Activated CD8-positive, alpha-beta T cell treated with anti-CD3 and anti-CD28 coated beads for 36 hours (primary cell): ENCODE data around the gene MAST4. TPM values are rescaled to one million over a fixed set of nuclear protein-coding genes. Genes with fewer than 3 reads are reported as not detected.
A peak's percentile ranks its signal among the peaks of the same experiment; 100 is the strongest.

Source experiments
- ATAC-seq: fragments of 200-7000 bp; cut with Tn5 transposase; one replicate; pipeline ENCODE4 v1.10.0; 2021; ENCODE audit warnings: mild to moderate bottlenecking, moderate library complexity
- CTCF ChIA-PET: fragments of 350-600 bp; sonication (Branson Sonifier 250); formaldehyde crosslinking; loops from one replicate; lab custom pipeline; 2021; ENCODE audit warnings: antibody characterized with exemption; lab: Charles Lee
- POLR2A ChIA-PET: fragments of 350-600 bp; sonication (Branson Sonifier 250); formaldehyde crosslinking; loops from one replicate; lab custom pipeline; 2021; ENCODE audit warnings: antibody characterized with exemption; lab: Charles Lee
- DNase-seq: peaks from one replicate; pipeline ENCODE4 v3.0.0-alpha.2; 2020
- H3K27ac Mint-ChIP-seq: one replicate; pipeline ENCODE4 v1.8.0; 2021; ENCODE audit warnings: mild to moderate bottlenecking, mixed read lengths
- H3K27me3 Mint-ChIP-seq: one replicate; pipeline ENCODE4 v1.8.0; 2021; ENCODE audit warnings: mixed read lengths
- H3K36me3 Mint-ChIP-seq: one replicate; pipeline ENCODE4 v1.8.0; 2021; ENCODE audit warnings: low read depth, mixed read lengths
- H3K4me1 Mint-ChIP-seq: one replicate; pipeline ENCODE4 v1.8.0; 2021; ENCODE audit warnings: low read depth, mixed read lengths
- H3K4me3 Mint-ChIP-seq: one replicate; pipeline ENCODE4 v1.8.0; 2021; ENCODE audit warnings: mild to moderate bottlenecking, moderate library complexity, mixed read lengths
- H3K9me3 Mint-ChIP-seq: one replicate; pipeline ENCODE4 v1.8.0; 2021; ENCODE audit warnings: mixed read lengths
- CTCF ChIP-seq: fragments of 200-600 bp; IDR thresholded peaks from one replicate; pipeline ENCODE4 v1.8.0; 2022; ENCODE audit warnings: antibody characterized with exemption, mild to moderate bottlenecking
- intact Hi-C: fragments of 100-400 bp; cut with micrococcal nuclease; formaldehyde crosslinking; loops from one replicate; pipeline ENCODE4 v1.10.0; 2022
- total RNA-seq, 2 experiments: library from RNA; stranded (reverse); gene quantifications; one replicate each; pipeline ENCODE4 v1.2.3, GENCODE V29; 2021

The MAST4 gene
- total RNA-seq, 2 experiments from 2014 or later, result 7.6 to 10.0 TPM

DNA sequence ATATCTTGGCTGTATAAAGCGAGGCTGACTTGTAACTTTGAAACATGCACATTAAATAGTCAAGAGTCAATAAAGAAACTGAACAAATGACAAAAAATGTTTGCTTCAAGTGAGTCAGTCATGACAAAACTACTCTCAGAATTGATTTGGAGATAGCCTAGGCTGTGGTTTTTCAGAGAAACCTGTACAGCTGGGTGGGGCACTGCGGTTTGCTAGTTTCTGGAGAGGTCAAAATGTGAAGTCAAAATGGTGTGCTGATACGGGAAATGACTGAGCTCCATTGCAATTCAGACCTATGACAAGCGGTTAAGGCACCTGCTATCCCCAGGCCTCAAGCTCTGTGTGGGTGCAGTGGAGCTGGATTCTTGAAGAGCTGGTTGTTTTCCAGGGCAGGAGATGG, 610.7 kb downstream of the MAST4 start:
- H3K36me3 Mint-ChIP-seq, result peaks cover 4% of the 10 kb centered on the region

DNA sequence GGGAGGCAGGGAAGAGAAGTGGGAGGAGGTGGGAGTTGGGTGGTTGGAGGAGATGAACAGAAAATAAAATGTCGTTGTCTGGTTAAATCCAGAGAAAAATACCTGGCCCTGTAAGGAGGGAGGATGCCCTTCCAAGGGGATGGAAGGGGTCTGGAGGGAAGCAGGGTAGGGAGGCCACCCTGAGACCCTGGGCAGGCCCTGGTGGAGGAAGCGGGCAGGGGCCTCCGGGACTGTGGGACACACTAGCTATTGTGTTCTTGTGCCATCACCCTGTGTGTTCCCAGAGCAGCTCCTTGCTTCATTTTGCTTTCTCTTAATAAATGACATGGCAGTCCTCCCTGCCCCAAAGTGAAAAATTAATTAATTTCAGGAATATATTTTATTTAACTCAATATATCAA, 612.2 kb downstream of the MAST4 start:
- POLR2A ChIA-PET, result interaction anchor here (1.9 to 5.1 kb wide), 2 partner anchors 43 to 49 kb away, joined by 8 to 44 read pairs; no protein-coding TSS in a partner anchor
- no peaks in the 10 kb centered on the region for H3K9me3 Mint-ChIP-seq
- no peak for TF ChIP-seq CTCF
- H3K4me3 Mint-ChIP-seq, result no peak overlapping the region
- DNase-seq (no peak), ATAC-seq (no peak)
- CTCF ChIA-PET, result interaction anchor here (0.6 to 16.0 kb wide), 13 partner anchors 8 to 394 kb away, joined by 3 to 349 read pairs (median 4); no protein-coding TSS in a partner anchor
- H3K27ac Mint-ChIP-seq, result peak overlapping the region; percentile 72
- peaks cover 59% of the 10 kb centered on the region for H3K4me1 Mint-ChIP-seq
- H3K36me3 Mint-ChIP-seq, result peaks cover 4% of the 10 kb centered on the region
- peaks cover 2% of the 10 kb centered on the region for H3K27me3 Mint-ChIP-seq
- intact Hi-C loops, result loop anchor here (10.0 kb wide), 1 partner anchor 204 kb away; no protein-coding TSS in a partner anchor

More for the DNA sequence above, 610.7 kb downstream of the MAST4 start:
- H3K4me1 Mint-ChIP-seq, result peaks cover 72% of the 10 kb centered on the region
- ATAC-seq (peak; percentile 87), DNase-seq (peak; percentile 96)
- CTCF ChIA-PET, result interaction anchor here (0.6 to 16.0 kb wide), 13 partner anchors 9 to 392 kb away, joined by 3 to 349 read pairs (median 4); partner anchors contain the start of gene CD180
- H3K4me3 Mint-ChIP-seq, result peak overlapping the region; percentile 59
- H3K27ac Mint-ChIP-seq, result peak overlapping the region; percentile 89
- POLR2A ChIA-PET, result interaction anchor here (0.6 to 5.1 kb wide), 11 partner anchors 9 to 876 kb away, joined by 3 to 44 read pairs (median 4); partner anchors contain the start of gene CD180
- no peak for TF ChIP-seq CTCF
- intact Hi-C loops, result loop anchor here (2.0 to 10.0 kb wide), 2 partner anchors 40 to 202 kb away; no protein-coding TSS in a partner anchor
- H3K27me3 Mint-ChIP-seq, result peaks cover 2% of the 10 kb centered on the region
- no peaks in the 10 kb centered on the region for H3K9me3 Mint-ChIP-seq

- ChIA-PET CTCF (interaction anchor here (0.6 to 16.0 kb wide), 17 partner anchors 9 to 395 kb away, joined by 3 to 349 read pairs (median 4); no protein-coding TSS in a partner anchor), POLR2A (interaction anchor here (5.1 kb wide), 1 partner anchor 44 kb away, joined by 44 read pairs; no protein-coding TSS in a partner anchor)
- Mint-ChIP-seq H3K36me3 (peaks cover 4% of the 10 kb centered on the region), H3K27me3 (peaks cover 2% of the 10 kb centered on the region), H3K9me3 (no peaks in the 10 kb centered on the region), H3K4me1 (peaks cover 55% of the 10 kb centered on the region), H3K4me3 (no peak overlapping the region), H3K27ac (peak overlapping the region; percentile 25)
- intact Hi-C loops, result loop anchor here (1.0 to 10.0 kb wide), 2 partner anchors 52 to 204 kb away; no protein-coding TSS in a partner anchor
- DNase-seq, result peak; percentile 71
- peak; percentile 87 for TF ChIP-seq CTCF
- ATAC-seq, result peak; percentile 52
These were observed 613.1 kb downstream of the MAST4 start for GRCh38 chr5:67209141-67209771.

GRCh38 chr5:67211926-67212325, 615.7 kb downstream of the MAST4 start:
- DNase-seq (no peak), ATAC-seq (no peak)
- POLR2A ChIA-PET, result interaction anchor here (1.2 kb wide), 1 partner anchor 45 kb away, joined by 3 read pairs; no protein-coding TSS in a partner anchor
- no peak overlapping the region for H3K4me3 Mint-ChIP-seq
- intact Hi-C loops, result no loop called here
- CTCF ChIA-PET, result interaction anchor here (0.9 to 16.0 kb wide), 2 partner anchors 9 to 49 kb away, joined by 4 to 349 read pairs; no protein-coding TSS in a partner anchor
- TF ChIP-seq CTCF, result no peak
- H3K27ac Mint-ChIP-seq, result no peak overlapping the region
- H3K4me1 Mint-ChIP-seq, result peaks cover 52% of the 10 kb centered on the region
- H3K9me3 Mint-ChIP-seq, result no peaks in the 10 kb centered on the region
- H3K27me3 Mint-ChIP-seq, result peaks cover under 1% of the 10 kb centered on the region
- H3K36me3 Mint-ChIP-seq, result peaks cover under 1% of the 10 kb centered on the region
